WERI-Rb-1 (cell line): ENCODE measurements around the gene GLB1L.

Experiments used
- DNase-seq: peaks from one replicate; pipeline ENCODE4 v3.0.0-alpha.2; 2020
- H3K27ac ChIP-seq: fragments of 250-450 bp; sonication (Bioruptor Pico); 2 replicates; pipeline ENCODE4 v1.5.1; 2020; ENCODE audit warnings: mild to moderate bottlenecking, moderate library complexity
- H3K27me3 ChIP-seq: fragments of 250-450 bp; sonication (Bioruptor Pico); 2 replicates; pipeline ENCODE4 v1.5.1; 2021; ENCODE audit warnings: mild to moderate bottlenecking, low read depth, moderate library complexity; ENCODE audit not compliant: insufficient read depth, severe bottlenecking
- H3K36me3 ChIP-seq: fragments of 250-450 bp; sonication (Bioruptor Pico); 2 replicates; pipeline ENCODE4 v1.5.1; 2020; ENCODE audit warnings: mild to moderate bottlenecking, moderate library complexity
- H3K4me3 ChIP-seq: 2 replicates; pipeline ENCODE4 v1.5.1; 2011; ENCODE audit warnings: low read depth, mild to moderate bottlenecking, control low read depth, low read length
- H3K9me3 ChIP-seq: fragments of 250-450 bp; sonication (Bioruptor Pico); 2 replicates; pipeline ENCODE4 v1.5.1; 2021; ENCODE audit warnings: mild to moderate bottlenecking, moderate library complexity; ENCODE audit not compliant: severe bottlenecking
- TF ChIP-seq, protein P1 (sequence below): IDR thresholded peaks from 2 replicates; pipeline ENCODE4 v1.5.1; 2011; ENCODE audit warnings: low read depth, mild to moderate bottlenecking, control low read depth, inconsistent platforms, low read length

The GLB1L gene

DNA sequence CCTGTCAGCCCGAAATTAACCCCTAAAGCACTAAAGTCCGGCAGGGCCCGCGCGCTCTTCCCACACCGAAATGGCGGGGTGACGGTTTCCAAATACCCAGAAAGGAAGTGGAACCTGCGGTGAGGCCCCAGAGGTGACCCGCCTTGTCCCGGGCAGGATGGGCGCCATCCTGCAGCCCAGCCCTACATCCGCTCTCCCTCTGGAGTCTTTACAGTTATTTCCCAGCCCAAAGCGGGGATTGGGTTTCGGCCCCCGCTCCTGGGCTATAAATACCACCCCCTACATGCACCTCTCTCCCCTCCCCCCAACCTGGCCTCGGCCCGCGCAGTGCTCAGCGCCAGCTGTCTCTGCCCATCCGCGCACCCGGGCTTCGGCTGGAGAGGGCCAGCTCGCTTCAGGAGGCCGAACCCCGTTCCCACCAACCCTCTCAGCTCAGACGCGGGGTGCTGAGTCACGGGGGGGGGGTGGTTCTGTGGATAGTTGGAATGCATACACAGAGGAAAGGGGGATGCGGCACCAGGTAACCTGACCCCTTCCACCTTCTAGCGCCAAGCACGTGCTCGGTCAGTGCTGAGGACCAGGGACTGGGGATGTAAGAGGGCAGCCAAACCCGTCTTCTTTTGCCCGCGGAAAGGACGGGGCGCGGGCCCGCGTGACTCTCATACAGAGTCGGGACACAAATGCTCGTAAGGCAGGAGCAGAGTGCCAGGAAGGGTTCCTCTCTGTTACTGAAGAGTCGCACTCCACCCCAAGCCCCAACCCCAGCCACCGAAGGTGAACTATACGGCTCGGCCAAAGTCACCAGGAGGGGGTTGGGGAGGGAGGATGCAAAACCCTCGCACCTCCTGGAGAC lies 7.9 kb upstream of the GLB1L start, which contains the start of gene TUBA4B:
TSS of gene TUBA4B (plus strand) at position 344 of the 853 bp plus-strand sequence. CDS start at position 509, 165 bp downstream.
- TF ChIP-seq, protein P1, sequence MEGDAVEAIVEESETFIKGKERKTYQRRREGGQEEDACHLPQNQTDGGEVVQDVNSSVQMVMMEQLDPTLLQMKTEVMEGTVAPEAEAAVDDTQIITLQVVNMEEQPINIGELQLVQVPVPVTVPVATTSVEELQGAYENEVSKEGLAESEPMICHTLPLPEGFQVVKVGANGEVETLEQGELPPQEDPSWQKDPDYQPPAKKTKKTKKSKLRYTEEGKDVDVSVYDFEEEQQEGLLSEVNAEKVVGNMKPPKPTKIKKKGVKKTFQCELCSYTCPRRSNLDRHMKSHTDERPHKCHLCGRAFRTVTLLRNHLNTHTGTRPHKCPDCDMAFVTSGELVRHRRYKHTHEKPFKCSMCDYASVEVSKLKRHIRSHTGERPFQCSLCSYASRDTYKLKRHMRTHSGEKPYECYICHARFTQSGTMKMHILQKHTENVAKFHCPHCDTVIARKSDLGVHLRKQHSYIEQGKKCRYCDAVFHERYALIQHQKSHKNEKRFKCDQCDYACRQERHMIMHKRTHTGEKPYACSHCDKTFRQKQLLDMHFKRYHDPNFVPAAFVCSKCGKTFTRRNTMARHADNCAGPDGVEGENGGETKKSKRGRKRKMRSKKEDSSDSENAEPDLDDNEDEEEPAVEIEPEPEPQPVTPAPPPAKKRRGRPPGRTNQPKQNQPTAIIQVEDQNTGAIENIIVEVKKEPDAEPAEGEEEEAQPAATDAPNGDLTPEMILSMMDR, result no peak
- peaks cover 3% of the 10 kb centered on the region for H3K27me3 ChIP-seq
- H3K27ac ChIP-seq, result peak within 1 kb of the TSS; percentile 96
- DNase-seq, result peak; percentile 87
- H3K36me3 ChIP-seq, result peaks cover 35% of the 10 kb centered on the region
- peak within 1 kb of the TSS; percentile 66 for H3K4me3 ChIP-seq
- no peaks in the 10 kb centered on the region for H3K9me3 ChIP-seq

DNA sequence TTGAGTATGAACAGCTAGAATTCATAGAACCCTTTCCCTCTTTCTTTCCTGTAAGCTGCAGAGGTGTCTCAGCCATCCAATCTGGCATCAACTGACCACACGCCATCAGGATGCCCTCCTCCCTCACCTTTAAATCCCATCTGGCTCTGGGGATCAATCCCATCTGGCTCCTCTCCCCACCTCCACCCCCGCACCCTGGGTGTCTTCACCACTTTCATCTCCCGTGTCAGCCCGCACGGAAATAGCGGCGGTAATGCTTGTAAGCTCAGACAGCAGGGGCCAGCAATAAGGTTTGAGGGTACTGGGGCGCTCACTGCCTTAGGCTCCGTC lies 7.3 kb upstream of the GLB1L start:
- TF ChIP-seq, protein P1, result no peak

GRCh38 chr2:219252084-219252483 lies 6.8 kb upstream of the GLB1L start:
- Histone ChIP-seq H3K27me3 (peaks cover 3% of the 10 kb centered on the region), H3K9me3 (no peaks in the 10 kb centered on the region), H3K27ac (peak overlapping the region; percentile 96), H3K4me3 (peak overlapping the region; percentile 66), H3K36me3 (peaks cover 45% of the 10 kb centered on the region)
- TF ChIP-seq, protein P1, result no peak
- no peak for DNase-seq

More for the DNA sequence above, 7.3 kb upstream of the GLB1L start:
- no peaks in the 10 kb centered on the region for H3K9me3 ChIP-seq
- peak overlapping the region; percentile 66 for H3K4me3 ChIP-seq
- H3K27me3 ChIP-seq, result peaks cover 3% of the 10 kb centered on the region
- H3K27ac ChIP-seq, result peak overlapping the region; percentile 96
- peaks cover 41% of the 10 kb centered on the region for H3K36me3 ChIP-seq
- DNase-seq, result peak; percentile 90

DNA sequence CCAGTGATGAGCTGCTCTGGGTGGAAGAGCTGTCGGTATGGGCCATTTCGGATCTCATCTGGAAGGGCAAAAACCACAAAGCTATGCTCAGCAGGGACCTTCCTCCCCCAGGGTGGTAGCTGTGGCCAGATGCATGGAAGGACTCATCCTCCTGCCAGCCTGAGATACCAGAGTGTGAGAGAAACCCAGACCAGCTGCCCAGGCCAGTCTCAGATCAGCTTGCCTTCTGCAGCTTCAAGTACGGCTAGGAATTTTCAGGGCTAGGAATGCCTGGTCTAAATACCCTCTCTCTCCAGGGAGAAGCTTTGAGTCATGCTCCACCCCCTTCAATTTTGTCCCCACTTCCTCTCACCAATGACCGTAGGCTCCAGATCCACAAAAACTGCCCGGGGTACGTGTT lies 6.4 kb upstream of the GLB1L start:
- TF ChIP-seq, protein P1, result no peak
- H3K4me3 ChIP-seq, result peak overlapping the region; percentile 66
- H3K36me3 ChIP-seq, result peaks cover 49% of the 10 kb centered on the region
- DNase-seq, result no peak
- peak overlapping the region; percentile 96 for H3K27ac ChIP-seq
- no peaks in the 10 kb centered on the region for H3K9me3 ChIP-seq
- H3K27me3 ChIP-seq, result peaks cover 3% of the 10 kb centered on the region

DNA sequence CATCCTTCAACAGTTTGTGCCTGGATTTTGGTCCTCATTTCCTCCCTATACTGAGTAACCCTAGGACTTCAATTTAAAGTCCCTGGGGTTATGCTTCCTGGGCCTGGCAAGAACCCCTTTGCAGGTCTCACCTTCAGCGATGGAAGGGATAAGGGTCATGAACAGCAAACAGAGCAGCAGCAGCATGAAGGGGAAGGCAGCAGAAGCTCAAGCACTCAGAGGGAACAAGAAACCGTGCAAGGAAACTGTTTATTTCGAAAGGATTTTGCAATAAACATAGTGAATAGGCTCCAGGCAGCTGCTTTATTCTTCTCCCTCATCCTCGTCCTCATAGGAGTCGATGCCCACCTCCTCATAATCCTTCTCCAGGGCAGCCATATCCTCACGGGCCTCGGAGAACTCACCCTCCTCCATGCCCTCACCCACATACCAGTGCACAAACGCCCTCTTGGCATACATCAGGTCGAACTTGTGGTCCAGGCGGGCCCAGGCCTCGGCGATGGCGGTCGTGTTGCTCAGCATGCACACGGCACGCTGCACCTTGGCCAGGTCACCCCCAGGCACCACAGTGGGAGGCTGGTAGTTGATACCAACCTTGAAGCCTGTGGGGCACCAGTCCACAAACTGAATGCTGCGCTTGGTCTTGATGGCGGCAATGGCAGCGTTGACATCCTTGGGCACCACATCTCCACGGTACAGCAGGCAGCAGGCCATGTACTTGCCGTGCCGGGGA lies 5.0 kb upstream of the GLB1L start:
- Histone ChIP-seq H3K27me3 (peaks cover 3% of the 10 kb centered on the region), H3K9me3 (no peaks in the 10 kb centered on the region), H3K36me3 (peaks cover 49% of the 10 kb centered on the region), H3K4me3 (no peak overlapping the region), H3K27ac (peak overlapping the region; percentile 53)
- DNase-seq, result no peak
- TF ChIP-seq, protein P1, result no peak
